Subcutaneous adipose tissue (tissue), 4 donors: Measurements from ENCODE around the gene PRSS12. TPM values are rescaled to one million over a fixed set of nuclear protein-coding genes. Genes with fewer than 3 reads are reported as not detected.

Source experiments
- total RNA-seq, 4 donors: library from RNA; depleted of rRNA; stranded (reverse); fragments of >200 nt; gene quantifications; one replicate each; pipeline ENCODE4 v1.1.0, GENCODE V29; 2016
- TF ChIP-seq, protein P1 (sequence below): fragments of 450-650 bp; IDR thresholded peaks from one replicate; pipeline ENCODE4 v1.5.1; 2016; ENCODE audit warnings: low read depth, mild to moderate bottlenecking, control low read depth, antibody characterized with exemption, moderate library complexity

Gene PRSS12
- total RNA-seq, 4 donors from 2014 or later = 0.17 to 1.1 (median 0.57) TPM; not detected in 1

- TF ChIP-seq, protein P1, sequence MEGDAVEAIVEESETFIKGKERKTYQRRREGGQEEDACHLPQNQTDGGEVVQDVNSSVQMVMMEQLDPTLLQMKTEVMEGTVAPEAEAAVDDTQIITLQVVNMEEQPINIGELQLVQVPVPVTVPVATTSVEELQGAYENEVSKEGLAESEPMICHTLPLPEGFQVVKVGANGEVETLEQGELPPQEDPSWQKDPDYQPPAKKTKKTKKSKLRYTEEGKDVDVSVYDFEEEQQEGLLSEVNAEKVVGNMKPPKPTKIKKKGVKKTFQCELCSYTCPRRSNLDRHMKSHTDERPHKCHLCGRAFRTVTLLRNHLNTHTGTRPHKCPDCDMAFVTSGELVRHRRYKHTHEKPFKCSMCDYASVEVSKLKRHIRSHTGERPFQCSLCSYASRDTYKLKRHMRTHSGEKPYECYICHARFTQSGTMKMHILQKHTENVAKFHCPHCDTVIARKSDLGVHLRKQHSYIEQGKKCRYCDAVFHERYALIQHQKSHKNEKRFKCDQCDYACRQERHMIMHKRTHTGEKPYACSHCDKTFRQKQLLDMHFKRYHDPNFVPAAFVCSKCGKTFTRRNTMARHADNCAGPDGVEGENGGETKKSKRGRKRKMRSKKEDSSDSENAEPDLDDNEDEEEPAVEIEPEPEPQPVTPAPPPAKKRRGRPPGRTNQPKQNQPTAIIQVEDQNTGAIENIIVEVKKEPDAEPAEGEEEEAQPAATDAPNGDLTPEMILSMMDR = no peak
Observed at GRCh38 chr4:118296729-118297128, 56.1 kb downstream of the PRSS12 start.

DNA sequence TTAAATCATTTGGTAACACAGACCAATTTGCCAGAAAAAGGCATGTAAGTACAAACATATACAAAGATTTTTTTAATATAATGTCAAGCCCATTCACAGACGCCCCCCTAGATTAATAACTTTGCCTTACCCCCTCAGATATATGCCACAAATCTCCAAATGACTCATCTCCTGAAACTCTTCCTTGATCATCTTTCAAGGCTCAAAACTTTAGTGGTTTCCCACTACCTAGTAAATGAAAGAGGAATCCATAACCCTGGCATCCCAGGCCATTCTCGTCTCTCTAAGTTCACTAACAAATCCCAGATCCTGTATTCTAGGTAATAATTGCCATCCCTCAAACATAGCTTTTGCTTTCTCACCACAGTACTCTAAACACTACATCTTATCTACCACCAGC lies 61.9 kb downstream of the PRSS12 start:
- TF ChIP-seq, protein P1 = no peak

DNA sequence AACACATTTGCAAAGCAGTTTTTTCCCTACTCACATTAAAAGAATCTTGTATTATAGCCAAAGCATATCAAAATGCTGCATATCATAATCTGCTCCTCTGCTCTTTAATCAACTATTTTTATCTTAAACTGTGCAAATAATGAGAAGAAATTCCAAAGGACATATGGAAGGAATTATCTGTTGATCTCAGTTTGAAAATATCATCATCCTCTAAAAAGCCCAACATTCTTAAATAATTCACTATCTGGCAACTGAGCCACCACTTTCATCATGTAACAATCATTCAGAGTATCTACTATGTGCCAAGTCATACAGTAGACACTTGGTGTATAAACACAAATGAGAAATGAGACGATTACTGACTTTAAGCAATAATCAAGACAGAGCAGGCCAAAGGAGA lies 63.0 kb downstream of the PRSS12 start:
- TF ChIP-seq, protein P1 = no peak

DNA sequence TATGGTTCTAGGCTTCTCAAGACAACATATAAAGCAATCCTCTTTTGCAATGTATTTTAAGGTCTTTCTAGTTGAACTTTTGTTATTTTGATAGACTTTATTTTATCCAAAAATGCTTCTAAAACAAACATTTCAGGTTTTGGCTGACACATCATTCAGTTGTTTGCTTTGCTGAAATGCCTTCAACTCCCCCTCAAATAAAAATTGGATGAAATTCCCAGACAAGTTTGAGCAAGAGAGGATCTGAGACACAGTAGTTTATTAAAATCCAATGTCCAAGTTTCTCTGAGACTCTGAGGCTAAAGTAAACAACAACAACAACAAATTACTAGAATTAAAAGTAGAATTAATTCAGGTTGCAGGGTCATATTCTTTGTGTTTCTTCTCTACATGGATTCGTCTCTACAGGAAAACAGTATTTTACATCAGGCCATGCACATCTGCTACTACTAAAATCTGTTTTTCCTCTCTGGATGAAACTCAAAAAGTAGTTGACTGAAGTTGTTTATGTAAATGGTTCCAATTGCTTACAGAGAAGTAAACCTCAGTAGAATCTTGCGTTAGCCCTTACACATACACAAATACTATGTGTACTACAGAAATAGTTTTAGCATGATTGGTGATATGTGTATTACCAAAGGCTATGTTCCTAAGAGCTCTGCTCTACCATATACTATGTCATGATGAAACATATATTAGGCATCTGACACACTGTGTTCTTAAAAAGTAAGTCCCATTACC lies 64.9 kb downstream of the PRSS12 start:
- TF ChIP-seq, protein P1 = no peak

DNA sequence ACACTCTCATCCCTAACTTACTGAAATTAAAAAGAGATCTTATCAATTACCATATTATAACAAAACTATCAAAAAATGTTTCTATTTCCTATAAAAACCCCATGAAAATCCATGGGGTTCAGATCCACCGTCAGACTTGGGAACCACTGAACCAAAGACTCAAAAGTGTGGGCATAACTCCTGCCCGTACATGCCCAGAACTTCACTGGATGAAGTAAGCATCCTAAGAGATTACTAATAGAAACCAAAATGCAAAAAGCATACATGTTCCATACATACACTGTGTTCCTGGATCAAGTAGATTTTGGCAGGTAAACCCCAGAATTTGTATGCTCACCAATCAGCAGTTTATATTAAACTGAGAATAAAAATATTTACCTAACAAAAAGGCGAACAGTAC lies 66.1 kb downstream of the PRSS12 start:
- TF ChIP-seq, protein P1 = no peak

DNA sequence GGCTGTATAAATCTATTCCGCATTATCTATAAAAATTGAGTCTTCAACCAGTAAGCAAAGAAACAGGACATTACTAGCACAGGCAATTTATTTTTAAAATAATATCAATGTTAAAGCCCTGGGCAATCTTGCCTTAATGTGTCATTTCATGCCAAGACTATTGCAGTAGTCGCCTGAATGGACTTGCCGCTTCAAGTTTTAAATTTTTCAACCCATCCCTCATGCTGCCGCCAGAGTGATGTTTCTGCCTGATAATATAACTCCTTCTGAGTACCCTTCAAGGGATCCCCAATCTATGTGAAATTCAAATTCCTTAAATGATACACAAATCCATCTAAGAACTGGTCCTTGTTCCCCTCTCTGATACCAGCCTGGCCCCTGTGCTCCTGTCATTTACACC lies 66.9 kb downstream of the PRSS12 start:
- TF ChIP-seq, protein P1 = no peak

- TF ChIP-seq, protein P1 = no peak
Observed at GRCh38 chr4:118284169-118284568, 68.6 kb downstream of the PRSS12 start.
